GM19193 (cell line): Measurements from ENCODE around the gene RBM45.

ENCODE experiments used
- POLR2A ChIP-seq: IDR thresholded peaks from 4 replicates; pipeline ENCODE4 v1.6.1; 2011; ENCODE audit not compliant: insufficient read depth, insufficient read length; ENCODE audit errors: extremely low read depth

Gene RBM45, protein sequence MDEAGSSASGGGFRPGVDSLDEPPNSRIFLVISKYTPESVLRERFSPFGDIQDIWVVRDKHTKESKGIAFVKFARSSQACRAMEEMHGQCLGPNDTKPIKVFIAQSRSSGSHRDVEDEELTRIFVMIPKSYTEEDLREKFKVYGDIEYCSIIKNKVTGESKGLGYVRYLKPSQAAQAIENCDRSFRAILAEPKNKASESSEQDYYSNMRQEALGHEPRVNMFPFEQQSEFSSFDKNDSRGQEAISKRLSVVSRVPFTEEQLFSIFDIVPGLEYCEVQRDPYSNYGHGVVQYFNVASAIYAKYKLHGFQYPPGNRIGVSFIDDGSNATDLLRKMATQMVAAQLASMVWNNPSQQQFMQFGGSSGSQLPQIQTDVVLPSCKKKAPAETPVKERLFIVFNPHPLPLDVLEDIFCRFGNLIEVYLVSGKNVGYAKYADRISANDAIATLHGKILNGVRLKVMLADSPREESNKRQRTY

DNA sequence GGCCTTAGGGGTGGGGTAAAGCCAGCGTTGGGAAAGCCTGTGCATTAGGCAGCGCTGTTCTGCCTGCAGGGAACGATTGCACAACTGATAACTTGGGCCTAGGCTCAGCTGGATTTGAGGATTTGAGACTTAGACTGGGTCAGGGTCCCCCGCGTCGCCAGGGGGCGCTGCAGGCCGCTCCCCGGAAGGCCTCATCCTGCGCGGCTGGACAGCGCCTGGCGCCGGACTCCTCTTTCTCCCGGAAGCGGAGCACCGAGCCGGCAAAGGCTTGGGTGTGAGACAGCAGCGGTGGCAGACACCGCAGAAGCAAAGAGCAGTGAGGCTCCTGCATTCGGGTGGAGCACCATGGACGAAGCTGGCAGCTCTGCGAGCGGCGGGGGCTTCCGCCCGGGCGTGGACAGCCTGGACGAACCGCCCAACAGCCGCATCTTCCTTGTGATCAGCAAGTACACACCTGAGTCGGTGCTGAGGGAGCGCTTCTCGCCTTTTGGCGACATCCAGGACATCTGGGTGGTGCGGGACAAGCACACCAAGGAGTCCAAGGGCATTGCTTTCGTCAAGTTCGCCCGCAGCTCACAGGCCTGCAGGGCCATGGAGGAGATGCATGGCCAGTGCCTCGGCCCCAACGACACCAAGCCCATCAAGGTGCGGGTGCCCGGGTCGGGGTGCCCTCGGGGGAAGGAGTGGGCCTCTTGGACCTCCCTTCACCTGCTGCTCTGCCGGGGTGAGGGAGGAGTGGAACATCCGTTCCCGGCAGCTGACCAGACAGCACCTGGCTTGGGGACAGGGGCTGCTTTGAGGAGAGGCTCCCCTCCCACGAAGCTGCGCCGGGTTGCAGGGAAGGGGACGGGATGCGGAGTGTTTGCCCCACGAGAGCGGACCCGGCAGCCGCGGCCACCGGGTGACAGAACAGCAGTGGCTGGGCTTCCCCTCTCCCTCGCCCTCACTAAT, at the start of gene RBM45:
RBM45 (plus strand) TSS at position 236 of the 951 bp plus-strand sequence; CDS start at position 346, 110 bp downstream.
- TF ChIP-seq POLR2A: peak; percentile 96

DNA sequence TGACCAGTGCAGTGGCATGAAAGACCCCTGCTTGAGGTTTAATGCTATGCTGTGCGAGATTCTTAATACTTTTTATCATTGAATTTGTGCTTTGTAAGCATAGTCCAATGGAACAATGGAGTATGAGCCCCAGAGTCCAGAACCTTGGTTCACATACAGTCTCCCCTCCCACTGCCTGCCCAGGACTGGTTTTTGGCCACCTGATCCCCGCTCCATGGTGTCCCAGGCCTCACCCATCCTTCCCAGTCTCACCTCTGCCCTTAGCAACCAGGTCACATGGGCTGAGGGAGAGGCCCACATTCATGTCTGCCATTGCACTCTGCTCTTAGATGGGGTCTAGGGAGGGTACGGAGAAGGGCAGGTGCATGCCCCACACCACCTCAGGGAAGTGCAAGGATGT, 45.9 kb upstream of the RBM45 start:
- TF ChIP-seq POLR2A: no peak

DNA sequence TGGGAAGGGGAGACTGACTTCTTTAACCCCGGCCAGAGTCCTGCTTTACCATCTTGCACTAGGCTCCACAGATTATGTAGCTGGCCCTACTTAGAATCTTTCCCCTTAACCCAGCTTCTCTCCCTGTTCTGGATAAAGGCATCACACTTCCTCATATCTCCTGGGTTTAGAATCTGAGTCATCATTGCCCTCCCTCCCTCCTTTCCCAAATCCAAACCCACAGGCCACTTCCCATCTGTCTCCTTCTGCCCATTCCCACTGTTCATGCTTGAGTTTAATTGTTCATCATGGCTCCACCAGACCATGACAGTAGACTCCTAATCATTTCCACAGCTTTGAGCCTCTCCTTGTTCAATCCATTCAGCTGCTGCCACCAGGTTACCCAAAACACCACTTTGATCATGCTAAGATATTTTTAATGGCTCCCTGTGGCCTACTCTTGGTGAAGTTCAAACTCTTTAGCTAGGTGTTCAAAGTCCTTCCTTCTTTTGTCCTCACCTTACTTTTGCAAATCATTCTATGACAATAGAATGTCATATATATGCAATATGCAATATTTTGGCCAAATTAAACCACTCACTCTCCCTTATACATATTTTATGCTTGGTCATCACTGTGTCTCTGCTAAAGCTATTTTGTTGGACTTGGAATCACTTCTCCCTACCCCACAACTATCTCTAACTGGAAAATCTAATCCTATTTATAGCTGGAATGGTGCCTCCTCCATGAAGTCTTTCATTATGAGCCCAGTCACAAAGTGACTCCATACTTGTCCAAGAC, 45.2 kb upstream of the RBM45 start:
- TF ChIP-seq POLR2A: no peak

DNA sequence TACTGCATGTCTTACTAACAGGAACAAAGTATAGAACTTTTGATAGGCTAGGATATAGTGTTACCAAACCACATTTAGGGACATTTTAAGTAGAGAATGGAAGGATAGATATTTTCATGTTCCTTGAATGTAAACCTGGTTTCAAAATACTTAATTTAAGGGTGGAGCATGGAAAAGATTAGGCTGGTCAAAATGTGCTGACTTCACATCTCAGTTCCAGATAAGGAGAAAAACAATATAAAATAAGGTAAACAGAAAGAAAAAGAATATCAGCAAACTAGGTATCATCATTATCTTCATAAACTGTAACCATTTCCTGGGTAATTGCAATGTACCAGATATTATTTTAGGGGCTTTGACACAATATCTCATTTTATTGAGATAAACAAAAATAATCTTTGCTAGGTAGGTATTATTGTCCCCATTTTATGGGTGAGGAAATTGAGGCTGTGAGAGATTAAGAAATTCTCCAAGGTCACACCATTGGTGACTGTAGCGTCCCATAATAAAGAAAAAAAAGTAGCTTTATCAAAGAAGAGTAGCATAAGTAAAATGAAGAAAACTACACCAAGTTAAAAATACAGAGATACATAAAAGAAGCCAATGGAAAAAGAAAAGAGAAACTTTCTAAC, 43.3 kb upstream of the RBM45 start:
- TF ChIP-seq POLR2A: no peak

DNA sequence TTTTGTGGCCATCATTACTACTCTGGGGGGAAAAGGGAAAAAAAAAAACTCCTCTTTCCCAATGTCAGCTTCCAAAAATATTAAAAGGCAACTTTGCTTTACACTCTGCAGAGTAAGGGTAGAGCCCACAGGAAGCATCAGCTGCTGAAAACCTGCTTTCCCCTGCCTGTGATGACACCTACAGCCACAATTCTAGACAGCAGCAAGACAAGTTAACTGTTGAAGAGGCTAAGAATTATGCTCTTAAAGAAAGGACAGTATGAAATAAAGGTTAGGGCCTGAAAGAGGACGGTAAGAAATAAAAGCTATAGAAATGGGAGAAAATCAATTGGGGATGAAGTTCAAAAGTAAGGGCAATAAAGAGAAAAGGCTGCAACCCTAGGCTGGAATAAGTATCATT, 42.7 kb upstream of the RBM45 start:
- TF ChIP-seq POLR2A: no peak

DNA sequence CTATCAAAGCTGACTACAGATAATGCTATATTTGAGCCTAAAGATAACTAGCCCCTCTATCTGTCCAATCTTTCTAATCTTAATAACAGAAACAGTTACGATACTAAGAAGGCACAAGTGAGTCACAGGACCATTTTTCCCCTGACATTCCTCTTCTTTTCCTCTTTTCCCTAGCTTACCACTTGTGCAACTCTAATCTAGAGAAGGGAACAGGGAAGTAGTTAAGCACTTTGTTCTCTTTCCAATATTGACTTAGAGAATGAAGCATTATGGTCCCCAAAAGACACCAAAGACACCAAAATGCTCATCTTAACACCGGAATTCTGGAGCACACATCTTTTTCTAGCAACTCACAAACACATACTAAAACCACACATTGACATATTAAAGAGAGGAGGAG, 41.4 kb upstream of the RBM45 start:
- no peak for TF ChIP-seq POLR2A

DNA sequence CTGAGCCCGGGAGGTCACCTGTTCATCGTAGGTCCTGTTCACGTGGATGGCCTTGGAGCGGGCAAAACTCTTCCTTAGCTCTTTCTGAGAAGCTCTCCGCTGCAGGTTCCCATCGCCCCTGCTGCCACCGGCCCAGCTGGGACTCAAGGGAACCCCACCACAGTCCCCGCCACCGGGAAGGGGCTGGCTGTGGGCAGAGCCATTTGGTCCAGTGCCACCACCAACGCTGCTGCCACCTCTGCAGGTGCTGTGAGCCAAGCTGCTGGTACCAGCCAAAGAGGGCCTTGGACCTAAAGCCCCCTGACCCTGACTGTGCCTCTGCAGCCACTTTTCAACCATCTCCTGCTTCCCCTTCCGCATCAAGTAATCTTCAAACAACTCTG, 40.2 kb upstream of the RBM45 start:
- TF ChIP-seq POLR2A: no peak

DNA sequence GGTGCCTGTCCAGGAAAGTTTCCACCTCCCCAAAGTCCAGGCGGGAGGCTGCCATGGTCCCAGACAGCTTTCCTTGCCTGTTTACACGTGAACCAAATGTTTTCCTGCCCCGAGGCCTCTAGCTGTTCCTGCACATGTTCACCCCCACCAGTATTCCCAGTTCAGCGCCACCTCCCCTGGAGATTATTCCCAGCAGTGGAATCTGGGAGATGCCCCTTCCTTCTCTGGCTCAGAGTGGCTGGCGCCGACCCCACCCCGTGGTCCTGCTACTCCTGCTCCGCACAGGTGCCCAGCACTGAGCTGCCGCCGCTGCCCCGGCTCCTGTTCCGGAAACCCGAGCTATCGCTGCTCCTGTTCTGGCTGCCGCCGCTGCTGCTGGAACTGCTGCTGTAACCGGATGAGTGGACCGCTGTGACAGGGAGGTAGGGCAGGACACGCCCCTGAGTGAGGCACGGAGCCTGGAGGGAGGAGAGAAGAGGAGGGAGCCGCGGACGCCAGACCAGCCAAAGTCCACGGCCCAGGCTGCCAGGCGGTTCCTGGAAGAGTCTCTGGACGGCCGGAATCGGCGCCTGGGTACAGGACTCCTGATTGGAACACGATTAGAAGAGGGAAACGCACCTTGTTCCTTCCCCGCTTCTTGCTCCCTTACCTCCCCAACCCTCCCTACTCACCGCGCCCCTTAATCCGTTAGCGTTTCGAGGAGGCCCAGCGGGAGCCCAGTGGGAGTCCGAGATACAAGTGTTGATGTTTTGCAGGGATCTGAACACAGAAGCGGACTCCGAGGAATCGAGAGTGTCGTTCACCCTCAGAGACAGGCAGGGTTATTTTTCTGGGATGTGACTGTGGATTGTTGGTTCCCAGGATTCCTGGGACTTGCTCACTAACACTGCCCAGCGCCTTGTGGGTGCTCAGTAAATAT, 39.6 kb upstream of the RBM45 start, which contains the start of gene PDE11A:
PDE11A (minus strand) TSS at position 395 of the 919 bp plus-strand sequence; CDS start at position 55, 340 bp downstream.
- no peak for TF ChIP-seq POLR2A

DNA sequence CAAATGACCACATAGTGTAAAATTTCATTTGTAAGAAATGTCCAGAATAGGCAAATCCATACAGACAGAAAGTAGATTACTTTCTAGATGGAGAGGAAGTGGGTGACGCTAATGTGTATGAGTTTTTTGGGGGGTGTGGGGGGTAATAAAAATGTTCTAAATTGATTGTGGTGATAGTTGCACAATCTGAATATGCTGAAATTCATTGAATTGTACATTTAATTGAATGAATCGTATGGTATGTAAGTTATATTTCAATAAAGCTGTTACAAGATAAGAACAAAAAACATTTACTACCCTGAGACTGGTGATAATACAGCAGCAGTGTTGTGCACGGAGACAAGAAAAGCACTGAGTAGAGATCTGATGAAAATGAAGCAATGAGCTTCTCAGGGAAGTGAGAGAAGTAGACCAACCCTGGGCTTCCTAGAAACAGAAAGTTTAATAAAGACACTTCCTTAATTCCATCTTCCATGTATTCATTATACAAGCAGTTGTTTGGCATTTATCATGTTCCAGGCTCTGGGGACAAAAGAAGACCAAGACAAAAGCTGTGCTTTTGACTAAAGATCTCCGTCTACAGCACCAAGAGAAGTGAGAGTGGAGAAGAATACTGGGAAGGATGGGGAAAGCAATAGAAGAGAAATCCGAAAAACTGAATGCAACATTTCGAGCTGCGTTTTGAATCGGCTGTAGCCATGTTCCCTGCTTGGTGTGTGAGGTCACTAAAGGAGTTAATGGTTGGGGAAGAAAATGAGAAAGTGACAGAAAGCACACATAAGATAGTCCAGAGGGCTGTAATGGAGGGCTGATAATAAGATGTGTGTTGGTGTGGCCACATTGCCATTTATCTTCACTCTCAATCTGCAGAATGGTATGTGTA, 37.9 kb upstream of the RBM45 start:
- TF ChIP-seq POLR2A: no peak

DNA sequence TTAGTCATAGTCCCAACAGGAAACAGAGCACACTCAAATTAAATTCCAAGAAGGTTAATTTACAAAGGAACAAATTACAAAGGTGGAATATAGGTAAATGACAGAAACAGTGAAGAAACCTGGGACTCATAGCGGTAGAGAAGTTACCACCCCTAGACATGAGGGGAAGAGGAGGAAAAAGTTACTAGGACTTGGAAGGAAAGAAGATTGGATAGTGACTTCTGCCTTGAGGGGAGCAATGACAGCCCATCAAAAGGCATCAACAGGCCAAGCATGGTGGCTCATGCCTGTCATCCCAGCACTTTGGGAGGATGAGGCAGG, 37.3 kb upstream of the RBM45 start:
- no peak for TF ChIP-seq POLR2A

DNA sequence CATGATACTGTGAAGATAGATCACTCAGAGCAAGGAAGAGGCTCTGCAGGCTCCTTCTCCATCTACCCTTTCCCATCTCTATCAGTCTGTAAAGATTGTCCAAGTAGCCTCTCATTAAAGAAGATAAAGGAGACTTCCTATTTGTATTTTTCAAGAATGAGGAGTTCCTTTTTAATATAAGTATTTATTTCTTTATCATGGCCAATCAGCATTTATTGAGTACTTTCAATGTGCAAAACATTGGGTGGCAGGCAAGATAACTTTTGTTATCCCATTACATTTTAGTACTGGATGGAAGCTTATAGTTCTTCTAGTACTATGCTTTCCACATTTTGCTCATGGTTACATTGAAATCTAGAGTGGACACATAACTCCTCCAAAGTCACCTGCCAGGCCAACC, 36.1 kb upstream of the RBM45 start:
- no peak for TF ChIP-seq POLR2A

DNA sequence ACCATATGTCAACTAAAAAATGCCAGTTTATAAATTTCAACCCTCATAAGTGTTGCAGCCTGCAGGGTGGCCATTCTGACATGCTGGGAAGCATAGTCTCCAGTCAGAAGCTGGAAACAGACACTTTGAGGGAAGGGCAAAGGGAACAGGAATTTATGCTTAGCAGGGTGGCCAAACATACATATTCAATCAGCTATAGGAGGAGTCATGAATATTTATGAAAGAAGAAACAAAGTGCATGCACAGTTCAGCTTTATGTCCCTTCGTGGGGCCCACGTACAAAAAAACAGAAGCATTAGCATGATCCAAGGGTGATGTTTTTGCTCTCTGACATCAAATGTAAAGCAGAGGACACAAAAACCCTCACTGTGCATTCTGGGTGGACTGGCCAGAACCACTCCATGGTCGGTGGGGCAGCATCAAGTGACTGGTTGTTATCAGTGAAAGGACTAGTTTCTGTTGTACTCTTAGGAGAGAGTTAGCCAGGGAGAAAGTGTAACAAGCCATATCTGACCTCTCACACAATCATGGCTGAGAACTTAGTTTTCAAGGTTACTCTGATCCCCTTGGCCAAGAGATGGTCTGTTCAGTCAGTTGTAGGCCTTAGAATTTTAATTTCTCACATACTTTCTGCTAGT, 29.7 kb upstream of the RBM45 start:
- no peak for TF ChIP-seq POLR2A
